Ovary (tissue), 3 donors: Measurements from ENCODE around the gene DTWD1.

Source experiments
- POLR2A ChIP-seq: fragments of 450-650 bp; IDR thresholded peaks from one replicate; pipeline ENCODE4 v1.6.1; 2017; ENCODE audit warnings: antibody characterized with exemption, mild to moderate bottlenecking, moderate library complexity
- TF ChIP-seq, protein P1 (sequence below), 3 donors: fragments of 450-650 bp in 2 of 3; fragments of 200-600 bp in 1 of 3; IDR thresholded peaks; one replicate each; pipeline versions ENCODE4 v1.5.1 to v1.8.0; 2016 to 2022; ENCODE audit warnings: antibody characterized with exemption in 3 of 3, mild to moderate bottlenecking in 1 of 3
- donor health status: DM: no; HTN: no; CAD: no.

DNA sequence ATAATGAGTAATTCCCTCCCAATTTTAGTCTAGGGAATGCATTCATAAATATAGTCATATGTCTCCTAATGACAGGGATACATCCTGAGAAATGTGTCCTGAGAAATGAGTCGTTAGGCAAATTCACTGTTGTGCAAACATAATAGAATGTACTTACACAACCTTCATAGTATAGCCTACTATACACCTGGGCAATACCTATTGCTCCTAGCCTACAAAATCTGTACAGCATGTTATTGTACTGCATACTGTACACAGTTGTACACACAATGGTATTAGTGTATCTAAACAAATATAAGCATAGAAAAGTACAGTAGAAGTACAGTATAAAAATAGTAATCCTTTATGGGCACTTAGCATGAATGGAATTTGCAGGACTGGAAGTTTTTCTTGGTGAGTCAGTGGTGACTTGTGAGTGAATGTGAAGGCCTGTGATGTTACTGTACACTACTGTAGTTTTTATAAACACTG is 6.6 kb downstream of the DTWD1 start:
- TF ChIP-seq, protein P1, sequence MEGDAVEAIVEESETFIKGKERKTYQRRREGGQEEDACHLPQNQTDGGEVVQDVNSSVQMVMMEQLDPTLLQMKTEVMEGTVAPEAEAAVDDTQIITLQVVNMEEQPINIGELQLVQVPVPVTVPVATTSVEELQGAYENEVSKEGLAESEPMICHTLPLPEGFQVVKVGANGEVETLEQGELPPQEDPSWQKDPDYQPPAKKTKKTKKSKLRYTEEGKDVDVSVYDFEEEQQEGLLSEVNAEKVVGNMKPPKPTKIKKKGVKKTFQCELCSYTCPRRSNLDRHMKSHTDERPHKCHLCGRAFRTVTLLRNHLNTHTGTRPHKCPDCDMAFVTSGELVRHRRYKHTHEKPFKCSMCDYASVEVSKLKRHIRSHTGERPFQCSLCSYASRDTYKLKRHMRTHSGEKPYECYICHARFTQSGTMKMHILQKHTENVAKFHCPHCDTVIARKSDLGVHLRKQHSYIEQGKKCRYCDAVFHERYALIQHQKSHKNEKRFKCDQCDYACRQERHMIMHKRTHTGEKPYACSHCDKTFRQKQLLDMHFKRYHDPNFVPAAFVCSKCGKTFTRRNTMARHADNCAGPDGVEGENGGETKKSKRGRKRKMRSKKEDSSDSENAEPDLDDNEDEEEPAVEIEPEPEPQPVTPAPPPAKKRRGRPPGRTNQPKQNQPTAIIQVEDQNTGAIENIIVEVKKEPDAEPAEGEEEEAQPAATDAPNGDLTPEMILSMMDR (IDR thresholded peaks at IDR 0.05), result no peak
- no peak for TF ChIP-seq POLR2A
